Mucosa of descending colon (tissue), 3 donors: Measurements from ENCODE around the gene PRDM16. TPM values are rescaled to one million over a fixed set of nuclear protein-coding genes. Genes with fewer than 3 reads are reported as not detected.
A peak's percentile ranks its signal among the peaks of the same experiment; 100 is the strongest.

Source experiments
- ATAC-seq: fragments of 200-7000 bp; cut with Tn5 transposase; one replicate; pipeline ENCODE4 v1.9.1; 2020; ENCODE audit warnings: mild to moderate bottlenecking, moderate library complexity
- DNase-seq, 3 donors: peaks; one replicate each; pipeline ENCODE4 v3.0.0-alpha.2; 2020
- H3K36me3 ChIP-seq: fragments of 200-600 bp; one replicate; pipeline ENCODE4 v1.8.0; 2021; ENCODE audit warnings: low read depth, mild to moderate bottlenecking
- H3K4me1 ChIP-seq: fragments of 200-600 bp; one replicate; pipeline ENCODE4 v1.8.0; 2021; ENCODE audit warnings: low read depth, mild to moderate bottlenecking
- H3K4me3 ChIP-seq: fragments of 200-600 bp; one replicate; pipeline ENCODE4 v1.8.0; 2021; ENCODE audit warnings: mild to moderate bottlenecking
- H3K9me3 ChIP-seq: fragments of 200-600 bp; one replicate; pipeline ENCODE4 v1.8.0; 2021; ENCODE audit warnings: mild to moderate bottlenecking
- CTCF ChIP-seq: fragments of 200-600 bp; IDR thresholded peaks from one replicate; pipeline ENCODE4 v1.8.0; 2022; ENCODE audit warnings: antibody characterized with exemption, mild to moderate bottlenecking
- intact Hi-C, 2 donors: fragments of 100-400 bp; cut with DNase I in 1 of 2; cut with micrococcal nuclease in 1 of 2; formaldehyde crosslinking; loops; one replicate each; pipeline versions ENCODE4 v1.11.0 to v1.11.1; 2022; cut with DNase I, micrococcal nuclease
- total RNA-seq, 3 donors: library from RNA; stranded (reverse); fragmentation: NEBNext Ultra II Directional in 2 of 3; extraction: Animal tissue kit (Norgen Biotek cat#: 25700) in 2 of 3; gene quantifications; one replicate each; pipeline versions ENCODE4 v1.2.1 to v1.2.4, GENCODE V29; 2021 to 2023
- donor health status: DM: no; HTN: no; CAD: no; lungs with moderate emphysema.
- donor health status: DM: no; HTN: no; CAD: no.
- donor health status: DM: no; HTN: yes; CAD: no.

PRDM16 gene
- total RNA-seq, 3 donors from 2014 or later, result 1.6 to 2.5 (median 2.4) TPM

GRCh38 chr1:3318329-3318728 lies 249.3 kb downstream of the PRDM16 start:
- Histone ChIP-seq H3K36me3 (no peaks in the 10 kb centered on the region), H3K9me3 (no peaks in the 10 kb centered on the region), H3K4me1 (peaks cover 7% of the 10 kb centered on the region), H3K4me3 (no peak overlapping the region)
- no peak for DNase-seq
- no peak for TF ChIP-seq CTCF
- intact Hi-C loops, result no loop called here
- ATAC-seq, result no peak

GRCh38 chr1:3319874-3320245 lies 250.9 kb downstream of the PRDM16 start:
- peak; percentile 62 for TF ChIP-seq CTCF
- peaks cover 11% of the 10 kb centered on the region for H3K4me1 ChIP-seq
- intact Hi-C loops, result no loop called here
- H3K36me3 ChIP-seq, result no peaks in the 10 kb centered on the region
- H3K4me3 ChIP-seq, result no peak overlapping the region
- DNase-seq, result peak; percentile 69 to 89 (median 72)
- no peaks in the 10 kb centered on the region for H3K9me3 ChIP-seq
- peak; percentile 84 for ATAC-seq

GRCh38 chr1:3320246-3321152 lies 251.5 kb downstream of the PRDM16 start:
- Histone ChIP-seq H3K4me1 (peaks cover 11% of the 10 kb centered on the region), H3K9me3 (no peaks in the 10 kb centered on the region), H3K4me3 (no peak overlapping the region), H3K36me3 (no peaks in the 10 kb centered on the region)
- DNase-seq, result peak; percentile 49 to 75 (median 53)
- intact Hi-C loops, result no loop called here
- ATAC-seq, result peak; percentile 70
- TF ChIP-seq CTCF, result no peak

- DNase-seq, result no peak
- no peaks in the 10 kb centered on the region for H3K9me3 ChIP-seq
- peaks cover 11% of the 10 kb centered on the region for H3K4me1 ChIP-seq
- intact Hi-C loops, result no loop called here
- no peak for TF ChIP-seq CTCF
- no peaks in the 10 kb centered on the region for H3K36me3 ChIP-seq
- no peak for ATAC-seq
- no peak overlapping the region for H3K4me3 ChIP-seq
These were observed 252.8 kb downstream of the PRDM16 start for GRCh38 chr1:3321559-3322449.

- DNase-seq, result no peak
- H3K4me3 ChIP-seq, result no peak overlapping the region
- no peak for TF ChIP-seq CTCF
- H3K36me3 ChIP-seq, result no peaks in the 10 kb centered on the region
- no peak for ATAC-seq
- no peaks in the 10 kb centered on the region for H3K9me3 ChIP-seq
- peaks cover 11% of the 10 kb centered on the region for H3K4me1 ChIP-seq
- intact Hi-C loops, result no loop called here
These were observed 253.5 kb downstream of the PRDM16 start for GRCh38 chr1:3322450-3323020.
